Liver (tissue), 3 donors: ENCODE measurements around the gene ASGR2.

Source experiments
- ATF3 ChIP-seq: IDR thresholded peaks from 2 replicates; pipeline ENCODE4 v1.6.1; 2016; ENCODE audit warnings: antibody characterized with exemption
- CTCF ChIP-seq: fragments of 150-350 bp; IDR thresholded peaks from 2 replicates; pipeline ENCODE4 v1.5.1; 2017; ENCODE audit warnings: improper control_type of control experiment, low read depth, low read length; ENCODE audit not compliant: missing input control
- EGR1 ChIP-seq, 2 donors: IDR thresholded peaks; 2 replicates each; pipeline ENCODE4 v1.6.1; 2016 to 2018; ENCODE audit warnings: antibody characterized with exemption in 2 of 2, low read depth in 2 of 2
- GABPA ChIP-seq, 2 donors: IDR thresholded peaks in 1 of 2; conservative IDR thresholded peaks in 1 of 2; 2 replicates each; pipeline ENCODE4 v1.6.1; 2016; ENCODE audit warnings: antibody characterized with exemption in 2 of 2, mild to moderate bottlenecking in 1 of 2, moderate library complexity in 1 of 2
- HNF4G ChIP-seq: IDR thresholded peaks from 2 replicates; pipeline ENCODE4 v1.6.1; 2016; ENCODE audit warnings: antibody characterized with exemption
- MAX ChIP-seq: IDR thresholded peaks from 2 replicates; pipeline ENCODE4 v1.6.1; 2016; ENCODE audit warnings: antibody characterized with exemption
- NR2F2 ChIP-seq: IDR thresholded peaks from 2 replicates; pipeline ENCODE4 v1.6.1; 2016; ENCODE audit warnings: antibody characterized with exemption
- RAD21 ChIP-seq, 2 donors: IDR thresholded peaks; 2 replicates each; pipeline ENCODE4 v1.6.1; 2016; ENCODE audit warnings: antibody characterized with exemption in 2 of 2, mild to moderate bottlenecking in 2 of 2
- REST ChIP-seq: IDR thresholded peaks from 2 replicates; pipeline ENCODE4 v1.6.1; 2016; ENCODE audit warnings: antibody characterized with exemption, mild to moderate bottlenecking
- RXRA ChIP-seq, 2 donors: IDR thresholded peaks; 2 replicates each; pipeline ENCODE4 v1.6.1; 2017 to 2018; ENCODE audit warnings: antibody characterized with exemption in 2 of 2, mild to moderate bottlenecking in 1 of 2
- SP1 ChIP-seq: IDR thresholded peaks from 2 replicates; pipeline ENCODE4 v1.6.1; 2018; ENCODE audit warnings: antibody characterized with exemption, mild to moderate bottlenecking
- TAF1 ChIP-seq: conservative IDR thresholded peaks from 2 replicates; pipeline ENCODE4 v1.6.1; 2016; ENCODE audit warnings: antibody characterized with exemption, mild to moderate bottlenecking
- YY1 ChIP-seq: IDR thresholded peaks from 2 replicates; pipeline ENCODE4 v1.6.1; 2016; ENCODE audit warnings: antibody characterized with exemption, mild to moderate bottlenecking
- donor health status: healthy.
- donor health status: healthy.

GRCh38 chr17:7119314-7119713 is 4.7 kb upstream of the ASGR2 start:
- TF ChIP-seq REST (no peak), CTCF (no peak), RAD21 (IDR thresholded peaks at IDR 0.05) (no peak), YY1 (no peak), TAF1 (no peak), ATF3 (no peak), MAX (no peak), NR2F2 (no peak), HNF4G (no peak), EGR1 (IDR thresholded peaks at IDR 0.05; ENCODE audit: low read depth in 2 of 2) (no peak), GABPA (IDR thresholded peaks at IDR 0.05 in 1 of 2, conservative IDR thresholded peaks at IDR 0.05 in 1 of 2) (no peak), SP1 (no peak), RXRA (IDR thresholded peaks at IDR 0.05) (no peak)
